GM19193 (cell line): ENCODE data around the gene REXO1.

Experiments
- POLR2A ChIP-seq: IDR thresholded peaks from 4 replicates; pipeline ENCODE4 v1.6.1; 2011; ENCODE audit not compliant: insufficient read depth, insufficient read length; ENCODE audit errors: extremely low read depth

REXO1 gene

GRCh38 chr19:1843646-1844394, 4.5 kb downstream of the REXO1 start:
- TF ChIP-seq POLR2A: no peak

- no peak for TF ChIP-seq POLR2A
Measured at GRCh38 chr19:1843116-1843515, 5.2 kb downstream of the REXO1 start.

- TF ChIP-seq POLR2A: no peak
Measured at GRCh38 chr19:1841209-1841924, 6.9 kb downstream of the REXO1 start.

- TF ChIP-seq POLR2A: no peak
Measured at GRCh38 chr19:1840541-1841115, 7.7 kb downstream of the REXO1 start.

GRCh38 chr19:1839658-1840540, 8.4 kb downstream of the REXO1 start:
- no peak for TF ChIP-seq POLR2A

- no peak for TF ChIP-seq POLR2A
Measured at GRCh38 chr19:1837625-1838105, 10.6 kb downstream of the REXO1 start.

- no peak for TF ChIP-seq POLR2A
Measured at GRCh38 chr19:1837222-1837565, 11.1 kb downstream of the REXO1 start.

GRCh38 chr19:1836458-1837221, 11.6 kb downstream of the REXO1 start:
- no peak for TF ChIP-seq POLR2A

GRCh38 chr19:1833540-1833939, 14.7 kb downstream of the REXO1 start:
- no peak for TF ChIP-seq POLR2A

- TF ChIP-seq POLR2A: no peak
Measured at GRCh38 chr19:1832046-1832663, 16.1 kb downstream of the REXO1 start.

- no peak for TF ChIP-seq POLR2A
Measured at GRCh38 chr19:1830978-1831377, 17.3 kb downstream of the REXO1 start.

GRCh38 chr19:1830568-1830967, 17.7 kb downstream of the REXO1 start:
- TF ChIP-seq POLR2A: no peak

- no peak for TF ChIP-seq POLR2A
Measured at GRCh38 chr19:1829958-1830357, 18.3 kb downstream of the REXO1 start.
